KBM-7 (cell line): Measurements from ENCODE around the gene SNX24.
A peak's percentile ranks its signal among the peaks of the same experiment; 100 is the strongest.
"Not testable (repeated sequence)": the region's sequence is repeated elsewhere in the genome, so short reads cannot be mapped to it uniquely, and the experiment has no call there.

ENCODE experiments used
- DNase-seq: peaks from one replicate; pipeline ENCODE4 v3.0.0-alpha.2; 2015
- in situ Hi-C: fragments of 300-500 bp; cut with MboI; formaldehyde crosslinking; loops from 2 replicates; pipeline ENCODE4 v1.14.3; 2020; ENCODE audit warnings: low sequenced_read_pairs, low pct_unique_long_range_greater_than_20kb, mixed read lengths

SNX24 gene

DNA sequence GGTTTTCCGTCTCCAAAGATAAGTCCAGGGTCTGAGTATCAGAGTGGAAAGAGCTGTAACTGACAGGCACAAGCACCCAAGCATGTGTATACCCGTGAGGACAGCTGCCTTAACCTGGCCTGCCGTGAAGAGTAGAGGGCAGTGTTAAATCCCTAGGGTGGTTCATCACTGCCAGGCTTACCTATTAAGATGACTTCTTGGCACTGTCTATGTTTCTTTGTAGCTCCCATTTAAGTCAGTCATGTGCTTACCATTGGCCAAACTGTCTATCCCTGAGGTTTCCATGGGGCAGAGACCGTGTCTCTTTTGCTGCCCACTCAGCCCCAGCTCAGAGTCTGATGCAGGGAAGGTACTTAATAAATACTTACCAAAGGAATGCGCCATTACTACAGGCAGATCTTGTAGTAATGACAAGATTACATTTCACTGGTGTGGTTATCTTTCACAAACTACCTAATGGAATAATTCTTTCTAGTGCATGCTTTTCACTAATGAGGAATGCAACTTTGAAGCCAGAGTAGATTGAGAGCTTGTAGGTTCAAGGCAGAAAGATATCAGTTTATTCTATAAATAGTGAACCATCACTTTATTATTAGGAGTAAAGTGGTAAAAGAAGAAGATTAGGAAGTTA lies 64.2 kb downstream of the SNX24 start:
- in situ Hi-C loops: no loop called here
- no peak for DNase-seq

DNA sequence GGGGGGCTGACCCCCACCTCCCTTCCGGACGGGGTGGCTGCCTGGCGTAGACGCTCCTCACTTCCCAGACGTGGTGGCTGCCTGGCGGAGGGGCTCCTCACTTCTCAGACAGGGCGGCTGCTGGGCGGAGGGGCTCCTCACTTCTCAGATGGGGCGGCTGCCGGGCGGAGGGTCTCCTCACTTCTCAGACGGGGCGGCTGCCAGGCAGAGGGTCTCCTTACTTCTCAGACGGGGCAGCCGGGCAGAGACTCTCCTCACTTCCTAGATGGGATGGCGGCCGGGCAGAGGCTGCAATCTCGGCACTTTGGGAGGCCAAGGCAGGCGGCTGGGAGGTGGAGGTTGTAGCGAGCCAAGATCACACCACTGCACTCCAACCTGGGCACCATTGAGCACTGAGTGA lies 68.0 kb downstream of the SNX24 start:
- in situ Hi-C loops, DNase-seq: not testable (repeated sequence)

DNA sequence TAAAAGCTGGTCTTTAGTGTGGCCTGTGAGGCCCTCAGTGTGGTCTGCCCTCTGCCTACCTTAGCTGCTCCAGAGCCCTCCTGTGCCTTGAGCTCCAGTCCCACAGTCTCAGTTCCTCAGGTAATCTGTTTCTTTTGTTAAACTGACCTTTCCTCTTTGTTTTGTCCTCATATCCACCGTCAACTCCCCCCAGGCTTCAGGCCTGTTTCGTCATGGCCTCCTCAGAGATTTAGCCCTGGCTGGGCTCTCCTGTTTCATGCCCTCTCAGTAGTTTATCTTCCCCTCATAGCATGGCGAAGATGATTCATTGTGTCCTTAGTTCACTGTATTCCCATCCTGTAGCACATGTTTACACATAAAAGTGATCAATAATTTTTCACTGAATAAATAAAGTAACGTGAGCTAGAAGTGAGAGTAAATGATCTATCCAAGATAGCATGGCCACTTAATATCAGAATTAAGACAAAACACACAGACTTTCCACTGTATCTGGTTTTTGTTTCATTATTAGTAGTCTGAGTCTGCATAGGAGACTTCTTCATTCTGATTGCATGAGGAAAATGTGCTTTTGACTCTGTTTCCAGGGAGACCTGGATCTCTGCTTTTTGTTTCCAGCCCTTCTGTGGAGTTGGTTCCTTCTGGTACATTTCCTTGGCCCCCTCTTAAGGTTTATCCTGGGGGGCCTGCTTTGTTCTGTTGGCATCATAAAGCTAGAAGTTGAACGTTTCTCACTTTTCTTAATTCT lies 70.5 kb downstream of the SNX24 start:
- no peak for DNase-seq
- in situ Hi-C loops: no loop called here

DNA sequence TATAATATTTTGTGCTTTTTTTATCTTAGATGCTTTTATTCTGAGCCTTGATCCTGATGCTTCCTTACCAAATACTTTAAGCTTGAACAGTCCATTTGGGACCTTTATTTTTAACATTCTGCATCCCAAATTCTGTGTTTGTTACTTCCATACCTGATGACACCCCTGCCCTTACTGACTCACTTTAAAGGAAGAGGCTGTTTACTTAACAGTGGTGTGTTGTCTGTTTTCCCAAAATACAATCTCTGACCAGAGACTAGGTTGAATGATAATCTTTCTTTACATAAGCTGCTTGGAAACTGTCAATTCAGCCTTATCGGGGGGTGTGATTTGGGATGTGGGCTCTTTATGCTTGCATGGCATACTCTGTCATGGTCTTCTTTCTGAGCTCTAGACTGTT lies 71.1 kb downstream of the SNX24 start:
- in situ Hi-C loops: no loop called here
- DNase-seq: no peak

DNA sequence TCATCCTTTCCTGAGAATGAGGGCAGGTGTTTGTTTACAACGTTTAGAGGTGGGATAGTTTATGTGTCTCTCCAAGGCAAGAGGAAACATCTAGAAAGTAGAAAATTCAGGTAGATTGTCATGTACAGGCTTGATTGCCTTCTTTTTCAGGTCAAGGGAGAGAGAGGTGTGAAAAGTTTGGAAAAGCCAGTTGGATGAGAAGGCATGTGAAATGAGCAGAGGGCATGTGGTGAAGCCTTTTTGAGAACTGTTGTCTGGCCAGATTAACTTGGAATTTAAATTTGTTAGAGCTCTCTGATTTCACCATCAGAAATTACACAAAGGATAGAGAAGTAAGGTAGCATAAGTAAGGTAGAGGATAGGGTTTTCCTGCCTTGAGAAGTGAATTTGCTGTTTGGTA lies 74.6 kb downstream of the SNX24 start:
- in situ Hi-C loops: no loop called here
- no peak for DNase-seq

DNA sequence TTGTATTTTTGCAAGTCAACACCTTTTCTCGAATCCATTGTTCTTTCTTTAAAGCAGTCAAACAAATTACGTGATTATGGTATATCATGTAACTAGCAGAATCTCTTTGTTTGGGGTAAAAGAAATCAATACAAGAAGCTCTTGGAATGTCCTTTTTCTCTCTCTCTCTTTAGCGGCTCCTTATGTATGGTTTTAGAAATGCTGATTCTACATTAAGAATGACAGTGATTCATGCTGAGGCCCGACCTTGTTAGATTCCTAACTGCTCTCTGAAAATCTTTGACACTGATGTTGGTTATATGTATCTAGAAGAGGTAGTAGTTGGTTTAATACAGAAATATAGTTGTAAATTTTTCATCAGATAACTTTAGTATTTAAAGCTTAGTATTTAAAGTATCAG lies 76.4 kb downstream of the SNX24 start:
- no peak for DNase-seq
- in situ Hi-C loops: no loop called here

DNA sequence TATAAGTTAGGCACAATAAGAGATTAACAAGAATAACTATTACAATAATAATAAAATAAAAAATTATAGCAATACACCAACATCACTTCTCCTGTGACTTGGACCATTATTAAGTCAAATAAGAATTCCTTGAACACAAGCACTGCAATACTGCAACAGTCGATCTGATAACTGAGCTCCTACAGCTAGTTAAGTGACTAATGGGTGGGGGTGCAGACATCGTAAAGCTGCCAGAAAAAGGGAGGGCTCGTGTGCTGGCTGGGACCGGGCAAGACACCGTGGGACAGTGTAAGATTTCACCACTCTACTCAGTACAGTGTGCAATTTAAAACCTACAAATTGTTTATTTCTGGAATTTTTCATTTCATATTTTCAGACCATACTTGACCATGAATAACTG lies 78.8 kb downstream of the SNX24 start:
- no peak for DNase-seq
- in situ Hi-C loops: no loop called here

DNA sequence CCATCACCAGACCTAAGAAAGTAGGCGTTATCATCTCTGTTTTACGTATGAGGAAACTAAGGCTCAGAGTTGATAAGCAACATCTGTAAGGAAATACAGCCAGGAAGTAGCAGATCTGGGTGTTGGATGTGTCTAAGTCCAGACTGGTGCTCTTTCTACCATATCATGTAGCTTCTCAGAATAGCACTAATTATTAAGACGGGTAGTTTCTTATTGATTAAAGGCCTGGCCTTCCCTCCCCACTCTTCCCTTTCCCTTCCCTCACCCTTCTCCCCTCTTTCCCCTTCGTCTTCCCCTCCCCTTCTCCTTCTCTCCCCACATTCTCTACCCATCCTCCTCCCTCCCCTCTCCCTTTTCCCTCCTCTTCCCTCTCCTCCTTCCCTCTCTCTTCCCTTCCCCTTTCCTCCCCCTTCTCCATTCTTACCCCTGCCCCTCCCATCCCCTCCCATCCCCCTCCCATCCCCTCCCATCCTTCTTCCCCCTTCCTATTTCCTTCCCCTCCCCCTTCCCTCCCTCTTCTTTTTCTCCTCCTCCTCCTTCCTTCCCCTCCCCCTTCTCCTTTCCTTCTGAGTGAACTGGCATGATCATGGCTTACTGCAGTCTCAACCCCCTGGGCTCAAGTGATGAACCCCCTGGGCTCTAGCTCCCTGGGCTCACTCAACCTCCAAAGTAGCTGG lies 79.4 kb downstream of the SNX24 start:
- no peak for DNase-seq
- in situ Hi-C loops: no loop called here

DNA sequence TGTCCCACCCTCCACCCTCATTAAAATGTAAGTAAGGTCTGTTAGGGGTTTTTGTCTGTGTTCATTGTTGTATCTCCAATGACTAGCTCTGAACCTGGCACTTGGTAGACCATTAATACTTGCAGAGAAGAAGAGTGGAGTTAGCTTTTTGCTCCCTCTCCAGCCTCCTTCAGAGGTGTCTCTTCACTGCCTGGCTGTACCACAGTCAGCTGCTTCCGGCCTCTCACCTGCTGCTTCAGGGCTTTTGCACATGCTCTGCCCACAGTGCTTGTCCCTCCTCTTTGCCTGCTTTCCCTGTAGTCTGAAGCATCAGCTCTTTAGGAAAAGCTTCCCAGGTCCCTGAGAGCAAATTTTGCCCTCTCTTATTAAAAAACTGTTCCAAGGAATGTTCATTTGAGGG lies 83.6 kb downstream of the SNX24 start:
- DNase-seq: no peak
- in situ Hi-C loops: no loop called here

DNA sequence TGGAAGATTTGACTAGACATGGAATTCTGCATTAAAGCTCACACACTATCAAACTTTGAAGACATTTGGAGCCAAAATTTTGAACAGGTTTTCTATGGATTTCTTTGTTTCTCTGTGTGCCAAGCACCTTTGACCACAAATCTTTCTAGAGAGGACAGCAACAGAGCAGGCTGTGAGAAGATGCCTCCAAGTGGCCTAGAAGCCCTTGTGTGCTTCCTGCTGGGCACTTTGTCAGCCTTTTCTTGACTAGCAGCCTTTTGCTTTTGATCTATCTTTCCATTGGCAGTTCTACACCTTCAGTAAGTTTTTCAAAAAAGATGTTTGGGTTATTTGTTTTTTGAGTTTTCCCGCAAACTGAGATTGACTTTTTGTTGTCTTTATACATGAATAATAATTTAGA lies 84.6 kb downstream of the SNX24 start:
- no peak for DNase-seq
- in situ Hi-C loops: no loop called here

DNA sequence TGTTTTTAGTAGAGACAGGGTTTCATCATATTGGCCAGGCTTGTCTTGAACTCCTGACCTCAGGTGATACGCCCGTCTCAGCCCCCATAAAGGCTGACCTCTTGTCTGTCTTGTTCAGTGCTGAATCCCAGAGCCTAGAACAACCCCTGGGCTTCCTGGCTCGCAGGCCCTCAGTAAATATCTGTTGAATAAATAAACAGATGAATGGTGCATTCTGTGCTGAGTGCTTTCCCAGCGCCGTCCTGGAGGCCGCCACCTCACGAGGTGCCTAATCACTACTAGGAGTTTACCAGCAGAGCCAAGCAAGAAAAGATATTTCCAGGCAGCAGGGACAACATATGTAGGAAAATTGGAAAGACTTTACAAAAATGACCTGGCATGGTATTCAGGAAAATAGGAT lies 88.5 kb downstream of the SNX24 start:
- in situ Hi-C loops: no loop called here
- DNase-seq: no peak

DNA sequence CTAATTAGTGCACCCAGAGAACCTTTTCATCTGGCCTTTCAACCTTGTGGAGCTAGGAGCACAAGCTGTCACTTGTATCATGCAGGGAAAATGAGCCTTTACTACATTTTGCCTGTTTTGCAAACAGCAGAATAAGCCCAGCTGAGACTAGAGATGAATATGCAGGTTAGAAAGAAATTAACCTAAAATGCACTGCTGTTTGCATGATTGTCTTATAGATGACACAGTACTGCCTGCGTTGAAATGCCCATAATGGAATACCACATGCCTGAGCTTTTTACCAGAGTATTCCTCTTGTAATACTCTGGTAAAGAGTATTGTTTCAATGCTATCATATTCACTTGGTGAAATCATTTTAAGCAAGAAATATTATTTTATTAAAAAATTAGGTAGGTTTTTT lies 90.7 kb downstream of the SNX24 start:
- in situ Hi-C loops: no loop called here
- DNase-seq: no peak

DNA sequence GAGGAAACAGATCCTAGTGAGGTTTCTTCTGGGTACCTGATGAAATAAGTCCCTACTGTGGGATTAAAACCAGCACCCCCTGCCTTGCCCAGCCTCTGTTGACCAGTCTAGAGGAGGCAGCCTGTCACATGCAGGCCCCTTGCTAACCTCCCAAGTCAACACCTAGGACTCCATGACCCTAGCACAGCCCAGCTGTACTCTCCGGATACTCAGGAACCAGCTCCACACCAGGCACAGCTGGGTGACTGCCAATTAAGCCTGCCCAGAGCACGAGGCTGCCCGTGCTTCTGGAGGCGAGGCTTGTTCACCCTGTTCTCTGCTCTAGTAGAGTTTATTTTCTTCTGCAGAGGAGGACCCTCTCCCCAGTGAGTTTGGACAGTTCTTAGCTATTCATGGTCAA lies 92.5 kb downstream of the SNX24 start:
- in situ Hi-C loops: no loop called here
- DNase-seq: no peak

DNA sequence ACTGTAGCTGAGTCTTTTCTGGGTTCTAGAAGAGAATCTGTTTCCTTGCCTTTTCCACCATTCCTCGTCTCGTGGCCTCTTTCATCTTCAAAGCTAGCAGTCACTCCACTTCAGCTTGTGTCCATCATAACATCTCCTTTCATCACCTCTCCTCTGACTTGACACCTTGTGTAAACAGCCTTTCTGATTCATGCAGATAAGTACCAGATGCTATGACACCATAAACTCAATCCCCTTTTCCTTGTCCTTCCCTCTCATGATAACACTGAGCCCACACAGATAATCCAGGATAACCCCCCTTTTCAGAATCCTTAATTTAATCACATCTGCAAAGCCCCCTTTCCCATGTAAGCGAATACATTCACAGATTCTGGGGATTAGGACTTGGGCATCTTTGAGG lies 95.5 kb downstream of the SNX24 start:
- in situ Hi-C loops: no loop called here
- DNase-seq: no peak

DNA sequence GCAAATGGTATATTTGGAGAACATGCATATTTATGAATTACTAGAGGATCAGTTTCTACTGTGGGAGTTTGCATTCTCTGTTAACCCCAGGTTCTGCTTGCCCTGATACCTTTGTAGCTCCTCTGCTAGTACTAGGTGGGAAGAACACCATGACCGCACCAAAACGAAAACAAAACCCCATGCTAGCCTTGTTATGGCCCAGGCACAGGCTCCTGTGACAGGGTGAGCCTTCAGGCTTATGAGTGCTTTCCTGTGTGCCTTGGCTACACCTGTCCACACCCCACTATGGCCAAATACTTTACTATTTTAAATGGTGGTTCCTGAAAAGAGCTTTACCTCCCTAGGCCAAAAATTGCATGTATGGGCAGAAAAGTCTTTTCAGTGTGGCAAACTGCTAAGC lies 96.3 kb downstream of the SNX24 start:
- DNase-seq: no peak
- in situ Hi-C loops: no loop called here

DNA sequence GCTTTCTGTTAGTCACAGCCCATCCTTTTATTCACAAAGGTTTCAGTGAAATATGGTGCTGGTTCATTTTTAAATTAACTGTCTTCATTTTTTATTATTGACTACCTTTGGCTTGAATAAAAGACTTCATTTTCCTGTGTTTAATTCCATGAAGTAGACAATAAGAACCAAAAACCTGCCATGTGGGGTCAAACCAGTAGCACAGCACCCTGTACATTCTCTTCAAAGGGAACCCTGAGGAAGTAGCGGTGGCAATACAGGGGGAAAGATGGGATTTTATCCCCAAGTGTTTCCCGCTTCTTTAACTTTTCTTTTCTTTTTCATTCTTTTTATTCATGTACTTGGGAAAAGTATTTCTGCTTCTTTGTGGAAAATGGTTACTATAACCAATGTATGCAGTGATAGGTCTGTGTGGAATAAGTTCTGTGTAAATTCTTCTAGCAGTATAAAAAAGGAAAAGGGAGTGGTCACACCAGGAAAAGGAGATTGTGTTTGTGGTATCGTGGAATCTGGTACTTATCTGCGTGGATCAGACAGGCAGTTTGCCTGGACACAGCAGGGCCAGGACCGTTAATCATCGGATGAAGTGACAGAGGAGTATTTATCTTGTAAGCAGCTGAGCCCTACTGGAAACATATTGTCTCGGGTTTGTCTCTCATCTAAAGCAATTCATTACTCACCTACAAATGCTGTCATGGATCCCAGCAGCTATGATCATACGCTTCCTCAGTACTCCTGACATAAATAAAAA lies 96.9 kb downstream of the SNX24 start:
- in situ Hi-C loops: no loop called here
- peak; percentile 11 for DNase-seq

DNA sequence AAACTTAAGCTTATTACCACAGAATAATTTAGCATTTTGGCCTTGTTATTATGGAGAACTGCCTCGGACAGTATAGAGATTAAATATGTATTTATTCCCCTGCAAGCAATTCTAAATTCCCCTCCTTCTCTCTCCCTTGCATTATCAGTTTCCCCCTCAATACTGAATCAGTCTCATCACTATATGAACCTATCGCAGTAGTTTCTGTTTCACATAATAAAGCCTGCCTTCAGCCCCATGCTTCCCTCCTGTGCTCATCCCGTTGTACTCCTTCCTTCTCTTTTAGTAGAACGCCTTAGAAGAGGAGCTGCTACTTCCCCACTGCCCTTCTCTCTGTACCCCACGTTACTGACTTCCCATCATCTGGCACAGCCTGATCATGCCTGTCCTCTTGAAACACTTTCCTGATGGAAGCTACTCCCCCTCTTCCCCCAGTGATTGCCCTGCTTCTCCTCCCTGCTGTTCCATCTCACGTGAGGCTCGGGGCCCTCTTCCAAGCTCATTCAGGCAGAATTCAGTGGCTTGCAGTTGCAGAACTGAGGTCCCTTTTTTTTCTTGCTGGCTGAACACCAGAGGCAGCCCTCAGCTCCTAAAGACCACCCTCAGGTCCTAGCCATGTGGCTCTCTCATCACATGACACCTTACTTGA lies 97.8 kb downstream of the SNX24 start:
- in situ Hi-C loops: no loop called here
- no peak for DNase-seq

DNA sequence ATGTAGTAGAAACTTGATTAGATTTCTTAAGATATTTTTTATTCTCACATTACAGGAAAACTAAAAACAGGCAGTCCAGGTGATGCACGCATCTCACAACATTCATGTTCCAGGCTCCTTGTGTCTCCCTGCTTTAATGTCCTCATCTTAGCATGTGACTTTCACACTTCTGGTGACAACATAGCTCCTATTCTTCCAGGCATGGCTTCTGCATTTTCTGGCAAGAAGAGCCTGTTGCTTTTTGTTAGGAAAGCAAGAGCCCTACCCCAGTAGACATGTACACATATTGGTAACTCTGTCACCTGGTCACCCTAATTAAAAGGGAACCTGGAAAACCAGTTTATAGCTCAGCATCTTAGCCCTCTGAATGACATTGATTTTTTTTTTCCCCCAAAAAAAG lies 98.6 kb downstream of the SNX24 start:
- in situ Hi-C loops: no loop called here
- DNase-seq: no peak

DNA sequence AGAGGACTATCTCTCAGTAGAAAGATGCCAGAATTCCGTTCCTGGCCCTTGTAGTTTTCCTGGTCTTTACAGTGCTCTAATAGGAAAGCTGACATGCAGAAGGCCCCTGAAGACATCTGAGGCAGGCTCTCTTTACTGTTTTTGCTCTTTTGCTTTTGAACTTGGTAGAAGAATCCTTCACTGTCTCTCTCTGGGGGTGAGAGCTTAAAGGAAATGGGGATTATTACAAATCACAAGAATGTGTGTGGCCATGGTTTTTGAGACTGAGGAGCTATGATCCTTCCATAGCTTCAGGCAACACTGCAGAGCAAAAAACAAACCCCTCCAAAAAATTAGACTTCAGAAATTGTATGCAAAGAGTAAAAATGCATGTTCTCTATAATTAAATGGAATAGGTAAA lies 102.0 kb downstream of the SNX24 start:
- in situ Hi-C loops: no loop called here
- no peak for DNase-seq

DNA sequence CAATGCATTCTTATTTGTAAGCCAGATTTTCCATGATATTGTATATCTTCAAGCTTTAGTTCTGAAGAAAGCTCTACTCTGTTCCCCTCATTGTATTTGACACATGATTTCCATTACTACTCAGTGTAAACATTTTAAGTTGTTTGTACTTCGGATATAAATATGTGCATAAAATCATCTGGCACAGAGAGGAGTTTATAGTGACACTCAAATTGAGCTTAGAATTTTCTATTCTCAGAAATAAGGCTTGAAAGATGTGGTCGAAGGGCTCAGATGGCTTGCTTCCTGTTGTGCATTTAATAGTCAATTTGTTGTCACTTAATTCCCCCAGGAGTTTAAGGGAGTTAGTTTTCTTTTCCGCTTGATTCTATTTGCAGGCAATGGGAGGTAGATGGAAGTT lies 102.4 kb downstream of the SNX24 start:
- in situ Hi-C loops: no loop called here
- no peak for DNase-seq
